Type B pancreatic cell (in vitro differentiated cells): ENCODE measurements around the gene NBEA. TPM values are rescaled to one million over a fixed set of nuclear protein-coding genes. Genes with fewer than 3 reads are reported as not detected.

Experiments
- DNase-seq: peaks from one replicate; pipeline ENCODE4 v3.0.0; 2021; ENCODE audit warnings: mixed read lengths; ENCODE audit not compliant: unreplicated experiment; ENCODE audit errors: extremely low spot score
- H3K27ac Mint-ChIP-seq: 2 replicates; pipeline ENCODE4 v1.8.0; 2021; ENCODE audit warnings: mild to moderate bottlenecking, mixed read lengths
- H3K27me3 Mint-ChIP-seq: 2 replicates; pipeline ENCODE4 v1.8.0; 2021; ENCODE audit warnings: mixed read lengths
- H3K36me3 Mint-ChIP-seq: 2 replicates; pipeline ENCODE4 v1.8.0; 2021; ENCODE audit warnings: mixed read lengths
- H3K4me1 Mint-ChIP-seq: one replicate; pipeline ENCODE4 v1.8.0; 2021; ENCODE audit warnings: mixed read lengths; ENCODE audit not compliant: unreplicated experiment
- H3K4me3 Mint-ChIP-seq: 2 replicates; pipeline ENCODE4 v1.8.0; 2021; ENCODE audit warnings: mild to moderate bottlenecking, mixed read lengths
- H3K9me3 Mint-ChIP-seq: 2 replicates; pipeline ENCODE4 v1.8.0; 2021; ENCODE audit warnings: mixed read lengths
- CTCF ChIP-seq: fragments of 200-600 bp; sonication (generic); conservative IDR thresholded peaks from 2 replicates; pipeline ENCODE4 v1.5.0; 2021; ENCODE audit warnings: antibody characterized with exemption, mild to moderate bottlenecking
- total RNA-seq: library from RNA; stranded (reverse); gene quantifications from 2 replicates; pipeline ENCODE4 v1.2.1, GENCODE V29; 2021; ENCODE audit warnings: low replicate concordance

Gene NBEA
- total RNA-seq, 1 donor from 2014 or later = 20.8 TPM

- Mint-ChIP-seq H3K36me3 (no peaks in the 10 kb centered on the region), H3K4me3 (no peak overlapping the region), H3K4me1 (peaks cover 19% of the 10 kb centered on the region), H3K27me3 (peaks cover 47% of the 10 kb centered on the region), H3K27ac (no peak overlapping the region), H3K9me3 (no peaks in the 10 kb centered on the region)
- TF ChIP-seq CTCF = no peak
- DNase-seq = no peak
Measured at GRCh38 chr13:35482527-35482926, 540.5 kb downstream of the NBEA start.

- Mint-ChIP-seq H3K9me3 (no peaks in the 10 kb centered on the region), H3K27ac (no peak overlapping the region), H3K4me3 (no peak overlapping the region), H3K36me3 (no peaks in the 10 kb centered on the region), H3K27me3 (peaks cover 35% of the 10 kb centered on the region), H3K4me1 (peaks cover 10% of the 10 kb centered on the region)
- DNase-seq = no peak
- no peak for TF ChIP-seq CTCF
Measured at GRCh38 chr13:35483761-35484160, 541.7 kb downstream of the NBEA start.

- no peak overlapping the region for H3K27ac Mint-ChIP-seq
- no peak for DNase-seq
- H3K4me1 Mint-ChIP-seq = peaks cover 4% of the 10 kb centered on the region
- peaks cover 31% of the 10 kb centered on the region for H3K27me3 Mint-ChIP-seq
- H3K36me3 Mint-ChIP-seq = no peaks in the 10 kb centered on the region
- H3K9me3 Mint-ChIP-seq = no peaks in the 10 kb centered on the region
- no peak for TF ChIP-seq CTCF
- H3K4me3 Mint-ChIP-seq = no peak overlapping the region
Measured at GRCh38 chr13:35484384-35484783, 542.3 kb downstream of the NBEA start.

- H3K27me3 Mint-ChIP-seq = peaks cover 21% of the 10 kb centered on the region
- H3K27ac Mint-ChIP-seq = no peak overlapping the region
- TF ChIP-seq CTCF = no peak
- H3K4me3 Mint-ChIP-seq = no peak overlapping the region
- peaks cover 4% of the 10 kb centered on the region for H3K4me1 Mint-ChIP-seq
- H3K9me3 Mint-ChIP-seq = no peaks in the 10 kb centered on the region
- H3K36me3 Mint-ChIP-seq = no peaks in the 10 kb centered on the region
- DNase-seq = no peak
Measured at GRCh38 chr13:35485424-35485823, 543.4 kb downstream of the NBEA start.

- no peak overlapping the region for H3K27ac Mint-ChIP-seq
- DNase-seq = no peak
- H3K36me3 Mint-ChIP-seq = no peaks in the 10 kb centered on the region
- H3K27me3 Mint-ChIP-seq = peaks cover 7% of the 10 kb centered on the region
- no peak overlapping the region for H3K4me3 Mint-ChIP-seq
- no peaks in the 10 kb centered on the region for H3K9me3 Mint-ChIP-seq
- TF ChIP-seq CTCF = no peak
- peaks cover 4% of the 10 kb centered on the region for H3K4me1 Mint-ChIP-seq
Measured at GRCh38 chr13:35489050-35489449, 547.0 kb downstream of the NBEA start.

GRCh38 chr13:35496006-35496405 is 553.9 kb downstream of the NBEA start:
- Mint-ChIP-seq H3K4me3 (no peak overlapping the region), H3K27ac (no peak overlapping the region), H3K27me3 (peaks cover 11% of the 10 kb centered on the region), H3K4me1 (peaks cover 24% of the 10 kb centered on the region), H3K9me3 (peaks cover 8% of the 10 kb centered on the region), H3K36me3 (peaks cover 3% of the 10 kb centered on the region)
- TF ChIP-seq CTCF = no peak
- DNase-seq = no peak
